Smooth muscle cell of bladder (primary cell): ENCODE measurements around the gene ENHO. TPM values are rescaled to one million over a fixed set of nuclear protein-coding genes. Genes with fewer than 3 reads are reported as not detected.

Experiments used
- total RNA-seq: library from RNA; depleted of rRNA; stranded (reverse); fragments of >200 nt; gene quantifications from 2 replicates; pipeline ENCODE4 v1.2.3, GENCODE V29; 2014

Gene ENHO
- not detected in 2 replicates for total RNA-seq

DNA sequence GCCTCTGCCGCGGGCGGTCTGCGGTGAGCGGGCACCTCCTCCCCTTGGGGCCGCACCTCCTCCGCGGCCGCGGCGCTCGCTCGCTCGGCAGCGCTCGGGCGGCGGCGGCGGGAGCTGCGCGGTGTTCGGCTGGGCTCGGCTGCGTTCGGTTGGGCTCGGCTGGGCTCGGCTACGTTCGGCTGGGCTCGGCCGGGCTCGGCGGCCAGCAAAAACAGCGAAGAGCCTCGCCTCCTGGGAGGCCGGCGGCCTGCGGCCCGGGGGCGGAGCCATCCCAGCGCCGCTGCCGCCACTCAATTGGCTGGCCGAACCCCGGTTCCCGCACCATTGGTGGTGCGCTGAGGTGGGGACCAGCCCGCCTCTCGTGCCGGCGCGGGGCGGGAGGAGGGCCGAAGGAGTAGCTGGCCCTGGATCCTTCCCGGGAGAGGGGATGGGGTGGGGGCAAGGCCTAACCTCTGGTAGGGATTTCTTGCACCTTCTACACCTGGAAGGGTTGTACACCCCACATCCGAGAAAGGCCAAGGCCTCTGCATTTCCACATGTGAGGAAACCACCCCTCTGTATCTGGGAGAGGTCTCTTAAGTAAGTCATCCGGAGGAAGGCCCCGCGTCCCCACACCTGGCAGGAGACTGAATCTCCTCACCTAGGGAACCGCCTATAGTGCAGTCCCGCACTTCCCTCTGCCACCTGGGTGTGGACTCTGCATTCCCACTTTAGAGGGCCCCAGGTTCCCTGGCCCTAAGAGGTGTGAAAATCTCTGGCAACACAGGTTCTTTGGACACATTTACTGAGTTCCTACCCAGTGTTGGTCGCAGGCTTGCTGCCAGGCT lies at the start of gene ENHO:
Gene ENHO, minus strand, starts transcription at position 20 of the 827 bp plus-strand sequence. CDS start 1,295 bp downstream, outside the sequence.

Other genes with a start within 250 kb of the ENHO start
- 0.43 and 0.55 TPM in 2 replicates for gene KIF24, start 193.7 kb downstream of the ENHO start, total RNA-seq
- 36.5 and 56.0 TPM in 2 replicates for gene NUDT2, start 193.4 kb downstream of the ENHO start, total RNA-seq
- gene MYORG, start 146.1 kb downstream of the ENHO start, total RNA-seq, result 0.43 and 0.55 TPM in 2 replicates
- 3.7 and 6.9 TPM in 2 replicates for gene FAM219A, start 64.4 kb downstream of the ENHO start, total RNA-seq
- not detected in 2 replicates for gene DNAI1, start 64.2 kb downstream of the ENHO start, total RNA-seq
- under 0.01 TPM in 1 of 2 replicates, not detected in the other for gene CNTFR, start 66.7 kb upstream of the ENHO start, total RNA-seq
- gene RPP25L, start 89.1 kb upstream of the ENHO start, total RNA-seq, result 24.8 and 25.9 TPM in 2 replicates
- gene DCTN3, start 97.5 kb upstream of the ENHO start, total RNA-seq, result 105 and 113 TPM in 2 replicates
- gene ARID3C, start 106.1 kb upstream of the ENHO start, total RNA-seq, result 0.09 and 0.14 TPM in 2 replicates
- gene SIGMAR1, start 114.8 kb upstream of the ENHO start, total RNA-seq, result 34.7 and 52.1 TPM in 2 replicates
- gene GALT, start 123.7 kb upstream of the ENHO start, total RNA-seq, result 24.3 and 29.8 TPM in 2 replicates
- 8.8 and 14.1 TPM in 2 replicates for gene IL11RA, start 129.2 kb upstream of the ENHO start, total RNA-seq
- not detected in 2 replicates for gene CCL27, start 139.7 kb upstream of the ENHO start, total RNA-seq
- not detected in 2 replicates for gene CCL19, start 168.3 kb upstream of the ENHO start, total RNA-seq
- gene CCL21, start 187.1 kb upstream of the ENHO start, total RNA-seq, result not detected in 2 replicates